CD4-positive, alpha-beta T cell (primary cell): ENCODE results near the gene UPK1A. TPM values are rescaled to one million over a fixed set of nuclear protein-coding genes. Genes with fewer than 3 reads are reported as not detected.

Experiments
- ATAC-seq: fragments of 200-7000 bp; cut with Tn5 transposase; one replicate; pipeline ENCODE4 v1.10.0; 2022; ENCODE audit warnings: mild to moderate bottlenecking; ENCODE audit not compliant: poor library complexity
- CTCF ChIA-PET: fragments of 350-600 bp; sonication (Branson Sonifier 250); formaldehyde crosslinking; loops from one replicate; lab custom pipeline; 2021; ENCODE audit warnings: antibody characterized with exemption, inconsistent platforms; lab: Charles Lee
- POLR2A ChIA-PET: fragments of 350-600 bp; sonication (Branson Sonifier 250); formaldehyde crosslinking; loops from one replicate; lab custom pipeline; 2021; ENCODE audit warnings: antibody characterized with exemption, inconsistent platforms; lab: Charles Lee
- DNase-seq, 14 experiments: peaks; one replicate each; pipeline ENCODE4 v3.0.0-alpha.2; 2013 to 2020; ENCODE audit warnings: mixed read lengths in 2 of 14
- H3K27ac ChIP-seq, 2 donors: one replicate each; pipeline versions ENCODE4 v1.5.1 to v1.7.0; 2013; ENCODE audit warnings: low read length in 2 of 2, low read depth in 1 of 2, mild to moderate bottlenecking in 1 of 2
- H3K27me3 ChIP-seq, 2 experiments: 1 replicate in 1 of 2; 2 replicates in 1 of 2; pipeline versions ENCODE4 v1.6.1 to v1.7.0; 2013; ENCODE audit warnings: low read length in 2 of 2, control low read depth in 1 of 2, mild to moderate bottlenecking in 1 of 2, moderate library complexity in 1 of 2; ENCODE audit not compliant: insufficient read depth in 2 of 2, control insufficient read depth in 1 of 2
- H3K36me3 ChIP-seq: one replicate; pipeline ENCODE4 v1.6.1; 2013; ENCODE audit warnings: low read length, control low read depth; ENCODE audit not compliant: insufficient read depth
- H3K4me1 ChIP-seq: one replicate; pipeline ENCODE4 v1.6.1; 2013; ENCODE audit warnings: low read length, control low read depth; ENCODE audit not compliant: insufficient read depth
- H3K4me3 ChIP-seq: one replicate; pipeline ENCODE4 v1.5.1; 2013; ENCODE audit warnings: mild to moderate bottlenecking, low read length, moderate library complexity
- H3K9me3 ChIP-seq, 2 experiments: 1 replicate in 1 of 2; 2 replicates in 1 of 2; pipeline versions ENCODE4 v1.6.1 to v1.7.0; 2013; ENCODE audit warnings: low read length in 2 of 2, mild to moderate bottlenecking in 2 of 2, control low read depth in 1 of 2, moderate library complexity in 1 of 2; ENCODE audit not compliant: control insufficient read depth in 1 of 2, insufficient read depth in 1 of 2
- H3K27ac Mint-ChIP-seq: one replicate; pipeline ENCODE4 v1.8.0; 2020; ENCODE audit warnings: mixed read lengths
- H3K27me3 Mint-ChIP-seq: one replicate; pipeline ENCODE4 v1.8.0; 2021; ENCODE audit warnings: mixed read lengths
- H3K36me3 Mint-ChIP-seq: one replicate; pipeline ENCODE4 v1.8.0; 2021; ENCODE audit warnings: low read depth, mixed read lengths
- H3K4me1 Mint-ChIP-seq: one replicate; pipeline ENCODE4 v1.8.0; 2021; ENCODE audit warnings: low read depth, mixed read lengths
- H3K4me3 Mint-ChIP-seq: one replicate; pipeline ENCODE4 v1.8.0; 2020; ENCODE audit warnings: mild to moderate bottlenecking, mixed read lengths
- H3K9me3 Mint-ChIP-seq: one replicate; pipeline ENCODE4 v1.8.0; 2020; ENCODE audit warnings: mixed read lengths
- CTCF ChIP-seq: fragments of 200-600 bp; IDR thresholded peaks from one replicate; pipeline ENCODE4 v1.8.0; 2022; ENCODE audit warnings: antibody characterized with exemption, mild to moderate bottlenecking
- intact Hi-C, 2 experiments: fragments of 100-400 bp; cut with DNase I in 1 of 2; cut with micrococcal nuclease in 1 of 2; formaldehyde crosslinking; loops; one replicate each; pipeline versions ENCODE4 v1.15.1 to v1.9.0; 2023 to 2025; cut with DNase I, micrococcal nuclease
- total RNA-seq, 174 experiments: library from RNA in 2 of 174; stranded (reverse) in 2 of 174; gene quantifications; one replicate each; pipeline ENCODE4 v1.2.3 and lab custom pipeline; 2021 to 2026

UPK1A gene
- total RNA-seq, 2 experiments from 2014 or later, result 0.36 to 0.47 TPM

GRCh38 chr19:35623327-35624010 is 42.8 kb upstream of the UPK1A start:
- DNase-seq (no peak), ATAC-seq (no peak)
- Histone ChIP-seq H3K9me3 (no peaks in the 10 kb centered on the region), H3K27ac (no peak overlapping the region), H3K27me3 (no peaks in the 10 kb centered on the region), H3K4me3 (no peak overlapping the region), H3K4me1 (peaks cover 9% of the 10 kb centered on the region), H3K36me3 (peaks cover 16% of the 10 kb centered on the region)
- CTCF ChIA-PET, result no interaction called here
- TF ChIP-seq CTCF, result no peak
- Mint-ChIP-seq H3K27me3 (no peaks in the 10 kb centered on the region), H3K9me3 (no peaks in the 10 kb centered on the region), H3K4me3 (no peak overlapping the region), H3K4me1 (peaks cover 9% of the 10 kb centered on the region), H3K36me3 (peaks cover 14% of the 10 kb centered on the region), H3K27ac (peak overlapping the region; percentile 5)
- POLR2A ChIA-PET, result no interaction called here
- intact Hi-C loops, result no loop called here

DNA sequence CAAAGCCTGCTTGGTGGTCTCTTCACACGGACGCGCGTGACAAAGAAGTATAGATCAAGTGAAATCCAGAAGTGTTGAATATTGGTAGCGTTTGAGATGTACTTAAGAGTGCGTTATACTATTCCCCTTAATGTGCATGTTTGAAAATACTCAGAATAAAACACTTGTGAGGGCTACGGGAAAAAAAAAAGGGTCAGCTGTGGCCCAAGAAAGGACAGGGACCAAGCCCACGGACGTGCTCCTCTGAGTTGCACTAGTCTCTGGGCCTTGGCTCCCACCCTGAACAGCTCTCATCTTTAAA is 38.1 kb upstream of the UPK1A start:
- no peak for TF ChIP-seq CTCF
- POLR2A ChIA-PET, result interaction anchor here (1.0 kb wide), 1 partner anchor 16 kb away, joined by 4 read pairs; no protein-coding TSS in a partner anchor
- CTCF ChIA-PET, result no interaction called here
- Mint-ChIP-seq H3K4me1 (peaks cover 29% of the 10 kb centered on the region), H3K27me3 (no peaks in the 10 kb centered on the region), H3K9me3 (no peaks in the 10 kb centered on the region), H3K36me3 (peaks cover 39% of the 10 kb centered on the region), H3K27ac (peak overlapping the region; percentile 89), H3K4me3 (peak overlapping the region; percentile 99)
- DNase-seq, result no peak
- Histone ChIP-seq H3K27ac (peak overlapping the region; percentile 81 to 87), H3K36me3 (peaks cover 31% of the 10 kb centered on the region), H3K9me3 (no peaks in the 10 kb centered on the region), H3K27me3 (no peaks in the 10 kb centered on the region), H3K4me1 (peaks cover 23% of the 10 kb centered on the region), H3K4me3 (peak overlapping the region; percentile 87)
- intact Hi-C loops, result loop anchor here (1.0 to 5.0 kb wide), 7 partner anchors 15 to 117 kb away; partner anchors contain the start of genes HAUS5 (in 2 of the 2), COX6B1 (in 1 of the 2), PSENEN (in 1 of the 2) and TMEM147 (in 1 of the 2)
- no peak for ATAC-seq

DNA sequence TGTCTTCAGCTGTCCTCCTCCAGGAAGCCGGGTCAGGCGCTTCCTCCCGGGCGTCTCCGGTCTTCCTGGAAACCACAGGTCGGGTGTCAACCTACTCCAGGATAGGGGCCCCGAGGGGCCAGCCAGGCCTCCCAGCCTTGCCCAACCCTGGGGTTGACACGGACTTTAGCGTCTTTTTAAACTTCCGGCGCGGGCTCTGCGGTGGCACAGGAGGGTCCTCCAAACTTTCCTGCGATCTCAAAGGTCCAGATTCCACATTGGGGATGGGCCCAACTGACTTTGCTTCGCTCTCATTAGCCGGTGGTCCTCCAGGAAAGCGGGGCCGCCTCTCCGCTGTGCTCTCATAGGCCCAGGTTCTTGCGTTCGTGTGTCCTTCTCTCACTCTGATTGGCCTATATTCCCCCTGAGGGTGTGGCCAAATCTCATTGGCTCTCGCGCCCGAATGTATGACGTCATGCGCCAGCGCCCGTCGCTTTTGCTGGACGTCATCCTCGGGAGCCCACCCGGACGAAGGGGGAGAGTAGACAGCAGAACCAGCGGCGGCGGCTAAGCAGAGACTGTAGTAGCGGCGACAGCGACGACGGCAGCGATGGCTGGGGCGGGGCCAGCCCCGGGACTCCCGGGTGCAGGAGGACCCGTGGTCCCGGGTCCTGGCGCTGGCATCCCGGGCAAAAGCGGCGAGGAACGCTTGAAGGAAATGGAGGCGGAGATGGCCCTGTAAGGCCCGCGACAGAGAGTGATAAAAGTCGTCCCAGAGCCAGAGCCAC is 37.6 kb upstream of the UPK1A start, which contains the start of gene RBM42:
TSS of gene RBM42 (plus strand) at position 472 of the 767 bp plus-strand sequence. CDS start at position 590, 118 bp downstream.
- intact Hi-C loops, result loop anchor here (1.0 to 5.0 kb wide), 7 partner anchors 15 to 117 kb away; partner anchors contain the start of genes HAUS5 (in 2 of the 2), COX6B1 (in 1 of the 2), PSENEN (in 1 of the 2) and TMEM147 (in 1 of the 2)
- peaks cover 36% of the 10 kb centered on the region for H3K36me3 ChIP-seq
- DNase-seq (peak; percentile 89 to 99 (median 95)), ATAC-seq (peak; percentile 99)
- H3K4me3 ChIP-seq, result peak within 1 kb of the TSS; percentile 87
- CTCF ChIA-PET, result no interaction called here
- Mint-ChIP-seq H3K27ac (peak within 1 kb of the TSS; percentile 89), H3K9me3 (no peaks in the 10 kb centered on the region), H3K36me3 (peaks cover 42% of the 10 kb centered on the region), H3K4me3 (peak within 1 kb of the TSS; percentile 99), H3K27me3 (no peaks in the 10 kb centered on the region), H3K4me1 (peaks cover 29% of the 10 kb centered on the region)
- POLR2A ChIA-PET, result interaction anchor here (1.0 to 1.3 kb wide), 2 partner anchors 16 kb away, joined by 4 to 5 read pairs; no protein-coding TSS in a partner anchor
- H3K9me3 ChIP-seq, result no peaks in the 10 kb centered on the region
- no peaks in the 10 kb centered on the region for H3K27me3 ChIP-seq
- no peak for TF ChIP-seq CTCF
- H3K27ac ChIP-seq, result peak within 1 kb of the TSS; percentile 81 to 90
- H3K4me1 ChIP-seq, result peaks cover 23% of the 10 kb centered on the region
